Heart right ventricle (tissue), 16 donors: Measurements from ENCODE around the gene AGBL1. TPM values are rescaled to one million over a fixed set of nuclear protein-coding genes. Genes with fewer than 3 reads are reported as not detected.

Source experiments
- ATAC-seq, 8 donors: fragments of 200-7000 bp; cut with Tn5 transposase; one replicate each; pipeline ENCODE4 v1.9.1; 2020; ENCODE audit warnings: mild to moderate bottlenecking in 8 of 8, moderate library complexity in 8 of 8, moderate number of reproducible peaks in 1 of 8
- DNase-seq, 2 donors: peaks; one replicate each; pipeline ENCODE4 v3.0.0-alpha.2; 2020
- H3K27ac ChIP-seq, 10 donors: fragments of 200-600 bp; sonication (generic) in 2 of 10; one replicate each; pipeline versions ENCODE4 v1.5.0 to v1.8.0; 2020 to 2022; ENCODE audit warnings: mild to moderate bottlenecking in 3 of 10
- H3K27me3 ChIP-seq, 7 donors: fragments of 200-600 bp; one replicate each; pipeline ENCODE4 v1.8.0; 2021 to 2022; ENCODE audit warnings: mild to moderate bottlenecking in 2 of 7
- H3K36me3 ChIP-seq, 9 donors: fragments of 200-600 bp; sonication (generic) in 1 of 9; one replicate each; pipeline versions ENCODE4 v1.5.0 to v1.8.0; 2020 to 2022; ENCODE audit warnings: mild to moderate bottlenecking in 2 of 9
- H3K4me1 ChIP-seq, 9 donors: fragments of 200-600 bp; sonication (generic) in 1 of 9; one replicate each; pipeline versions ENCODE4 v1.5.0 to v1.8.0; 2020 to 2022; ENCODE audit warnings: mild to moderate bottlenecking in 4 of 9
- H3K4me3 ChIP-seq, 10 donors: fragments of 200-600 bp; sonication (generic) in 2 of 10; one replicate each; pipeline versions ENCODE4 v1.5.0 to v1.8.0; 2020 to 2022; ENCODE audit warnings: mild to moderate bottlenecking in 7 of 10, moderate library complexity in 2 of 10
- H3K9me3 ChIP-seq, 11 donors: fragments of 200-600 bp in 10 of 11; sonication (generic) in 2 of 11; one replicate each; pipeline versions ENCODE4 v1.5.0 to v1.8.0; 2013 to 2022; ENCODE audit warnings: mild to moderate bottlenecking in 2 of 11, control low read depth in 1 of 11, moderate library complexity in 1 of 11
- WGBS, 2 donors: extraction: QIAGEN DNeasy Blood & Tissue Kit; methylation state at CpG; one replicate each; pipeline ENCODE4 v1.1.7; 2013; ENCODE audit warnings: inconsistent platforms in 1 of 2; 5-methylcytosine and 5-hydroxymethylcytosine counted together
- intact Hi-C, 10 donors: fragments of 100-400 bp; cut with DNase I; formaldehyde crosslinking; loops; one replicate each; pipeline versions ENCODE4 v1.11.1 to v1.14.2; 2022
- polyA plus RNA-seq, 2 donors: library from polyadenylated mRNA; stranded (reverse); fragments of 200-250 nt; gene quantifications; one replicate each; pipeline ENCODE4 v1.2.3, GENCODE V29; 2013
- total RNA-seq, 10 donors: library from RNA; stranded (reverse); fragmentation: NEBNext Ultra II Directional in 3 of 10; extraction: Animal tissue kit (Norgen Biotek cat#: 25700) in 3 of 10; gene quantifications; one replicate each; pipeline versions ENCODE4 v1.2.1 to v1.2.4, GENCODE V29; 2021 to 2023
- TF ChIP-seq, protein P1 (sequence below), 9 donors: fragments of 200-600 bp; sonication (generic) in 2 of 9; IDR thresholded peaks; one replicate each; pipeline versions ENCODE4 v1.5.0 to v1.8.0; 2021 to 2022; ENCODE audit warnings: antibody characterized with exemption in 9 of 9, mild to moderate bottlenecking in 5 of 9, moderate library complexity in 1 of 9
- donor health status: Arrhythmogenic right ventricular cardiomyopathy.
- donor health status: ischemic (EF 13 %, LVEDD 7.1; RV severe dilation, severe dysfunction).
- donor health status: healthy with polysubstance abuse.
- donor health status: DM: no; HTN: yes; CAD: no.
- donor health status: DM: no; HTN: no; CAD: no.
- donor health status: ischemic (EF 25% LVEDD 6.9; RV normal size, moderate dysfunction).
- donor health status: ischemic (EF 25% LVEDD 5.7; RV mildly dilated, moderate dysfunction).
- donor health status: healthy.
- donor health status: DM: yes; HTN: yes; CAD: no.
- donor health status: Ischemic cardiomyopathy.
- donor health status: ischemic (EF 35%, LVEDD 5.7; RV mildly dilated, moderate dysfunction).
- donor health status: nonischemic (EF 11% LVEDD 7.7; RV severe dilation, severe dysfunction).
- donor health status: DM: yes; HTN: yes; CAD: no.
- donor health status: PGD.
- donor health status: ischemic (EF 29% LVEDD 5.4; RV normal size, mild dysfunction).
- donor health status: nonischemic (EF 23%, LVEDD 6.1; RV moderate dilation, normal function).

The AGBL1 gene
- total and polyA plus RNA-seq, 12 donors, result 0.02 to 0.13 (median 0.09) TPM; not detected in 7

DNA sequence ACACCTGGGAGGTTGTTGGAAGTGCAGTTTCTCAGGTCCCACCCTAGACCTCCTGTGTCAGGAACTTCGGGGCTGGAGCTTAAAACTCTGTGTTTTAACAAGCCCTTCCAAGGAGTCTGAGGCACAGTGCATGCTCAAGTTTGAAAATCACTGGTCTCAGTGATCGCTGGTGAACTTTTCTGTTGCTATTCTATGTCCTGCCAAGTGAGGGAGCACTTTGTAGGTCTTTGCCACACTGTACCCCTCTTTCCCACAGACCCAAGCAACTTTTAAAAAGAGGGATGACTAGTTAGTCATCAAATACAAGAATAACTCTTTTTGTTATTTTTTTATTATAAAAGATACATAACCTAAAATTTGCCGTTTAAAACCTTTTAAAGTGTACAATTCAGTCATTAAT is 133.7 kb downstream of the AGBL1 start:
- intact Hi-C loops, result no loop called here
- no peak overlapping the region for H3K4me3 ChIP-seq
- no peaks in the 10 kb centered on the region for H3K36me3 ChIP-seq
- ATAC-seq (no peak), DNase-seq (no peak)
- peaks cover 0 to 42% (median 7%) of the 10 kb centered on the region in 11 donors for H3K9me3 ChIP-seq
- H3K27me3 ChIP-seq, result no peaks in the 10 kb centered on the region
- 52% methylated on average over 3 of the region's 3 CpGs for WGBS, 2 donors
- TF ChIP-seq, protein P1, sequence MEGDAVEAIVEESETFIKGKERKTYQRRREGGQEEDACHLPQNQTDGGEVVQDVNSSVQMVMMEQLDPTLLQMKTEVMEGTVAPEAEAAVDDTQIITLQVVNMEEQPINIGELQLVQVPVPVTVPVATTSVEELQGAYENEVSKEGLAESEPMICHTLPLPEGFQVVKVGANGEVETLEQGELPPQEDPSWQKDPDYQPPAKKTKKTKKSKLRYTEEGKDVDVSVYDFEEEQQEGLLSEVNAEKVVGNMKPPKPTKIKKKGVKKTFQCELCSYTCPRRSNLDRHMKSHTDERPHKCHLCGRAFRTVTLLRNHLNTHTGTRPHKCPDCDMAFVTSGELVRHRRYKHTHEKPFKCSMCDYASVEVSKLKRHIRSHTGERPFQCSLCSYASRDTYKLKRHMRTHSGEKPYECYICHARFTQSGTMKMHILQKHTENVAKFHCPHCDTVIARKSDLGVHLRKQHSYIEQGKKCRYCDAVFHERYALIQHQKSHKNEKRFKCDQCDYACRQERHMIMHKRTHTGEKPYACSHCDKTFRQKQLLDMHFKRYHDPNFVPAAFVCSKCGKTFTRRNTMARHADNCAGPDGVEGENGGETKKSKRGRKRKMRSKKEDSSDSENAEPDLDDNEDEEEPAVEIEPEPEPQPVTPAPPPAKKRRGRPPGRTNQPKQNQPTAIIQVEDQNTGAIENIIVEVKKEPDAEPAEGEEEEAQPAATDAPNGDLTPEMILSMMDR (IDR thresholded peaks at IDR 0.05), result no peak
- H3K27ac ChIP-seq, result no peak overlapping the region
- no peaks in the 10 kb centered on the region for H3K4me1 ChIP-seq

DNA sequence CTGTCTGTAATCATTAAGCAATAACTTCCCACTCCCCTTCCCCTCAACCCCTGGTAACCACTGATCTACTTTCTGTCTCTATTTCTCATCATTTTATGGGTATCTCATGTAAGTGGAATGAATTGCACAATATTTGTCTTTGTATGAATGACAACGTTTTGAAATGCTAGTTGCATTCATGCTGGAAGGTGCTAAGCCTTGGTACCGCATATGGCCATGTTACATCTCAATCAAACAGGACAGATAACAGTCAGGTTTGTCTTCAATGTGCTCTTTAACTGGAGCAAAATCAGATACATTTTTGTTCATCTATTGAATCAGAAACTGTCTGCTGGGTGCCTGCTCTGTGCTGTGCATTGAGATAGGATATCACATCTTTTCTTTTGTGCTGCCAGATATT is 134.2 kb downstream of the AGBL1 start:
- Histone ChIP-seq H3K4me3 (no peak overlapping the region), H3K9me3 (peaks cover 0 to 47% (median 9%) of the 10 kb centered on the region in 11 donors), H3K4me1 (no peaks in the 10 kb centered on the region), H3K36me3 (no peaks in the 10 kb centered on the region), H3K27me3 (no peaks in the 10 kb centered on the region), H3K27ac (no peak overlapping the region)
- 67% methylated on average over 2 of the region's 2 CpGs for WGBS, 2 donors
- intact Hi-C loops, result no loop called here
- DNase-seq (no peak), ATAC-seq (no peak)
- TF ChIP-seq, protein P1 (IDR thresholded peaks at IDR 0.05), result no peak

DNA sequence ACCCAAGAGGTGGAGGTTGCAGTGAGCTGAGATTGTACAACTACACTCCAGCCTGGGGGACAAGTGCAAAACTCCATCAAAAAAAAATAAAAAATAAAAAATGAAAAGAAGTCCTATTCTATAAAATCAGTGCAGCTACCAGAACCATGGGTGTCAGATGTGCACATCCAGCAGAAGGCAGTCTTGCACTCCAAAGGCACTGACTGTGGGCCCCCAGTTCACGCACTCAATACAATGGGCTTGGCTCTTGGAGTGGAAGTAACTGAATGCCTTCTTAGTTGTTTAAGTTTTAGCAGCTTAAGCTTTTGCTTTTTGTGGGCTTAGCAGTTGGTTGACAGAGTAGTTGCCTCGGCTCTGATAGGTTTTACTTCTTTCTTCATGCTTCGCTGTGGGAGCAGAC is 141.4 kb downstream of the AGBL1 start:
- WGBS, 2 donors, result 83 to 84% methylated on average over 3 of the region's 3 CpGs
- intact Hi-C loops, result no loop called here
- Histone ChIP-seq H3K36me3 (no peaks in the 10 kb centered on the region), H3K4me3 (no peak overlapping the region), H3K27me3 (peaks cover 0 to 12% (median 0%) of the 10 kb centered on the region in 7 donors), H3K9me3 (peaks cover 0 to 26% (median 8%) of the 10 kb centered on the region in 11 donors), H3K27ac (no peak overlapping the region), H3K4me1 (no peaks in the 10 kb centered on the region)
- no peak for DNase-seq
- no peak for ATAC-seq
- TF ChIP-seq, protein P1 (IDR thresholded peaks at IDR 0.05), result no peak

DNA sequence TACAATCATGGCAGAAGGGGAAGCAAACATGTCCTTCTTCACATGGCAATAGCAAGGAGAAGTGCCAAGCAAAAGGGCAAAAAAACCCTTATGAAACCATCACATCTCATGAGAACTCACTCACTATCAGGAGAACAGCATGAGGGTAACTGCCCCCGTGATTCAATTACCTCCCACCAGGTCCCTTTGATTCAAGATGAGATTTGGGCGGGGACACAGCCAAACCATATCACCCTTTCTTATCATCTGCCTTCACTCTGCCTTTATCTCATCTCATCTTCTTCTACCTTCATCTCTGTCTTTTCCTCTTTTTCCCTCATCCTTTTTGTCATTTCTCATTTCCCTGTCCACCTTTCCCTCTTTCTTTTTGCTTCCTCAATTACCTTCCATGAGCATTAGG is 149.6 kb downstream of the AGBL1 start:
- no peaks in the 10 kb centered on the region for H3K9me3 ChIP-seq
- TF ChIP-seq, protein P1 (IDR thresholded peaks at IDR 0.05), result no peak
- H3K4me1 ChIP-seq, result peaks cover 0 to 6% (median 0%) of the 10 kb centered on the region in 9 donors
- no peak overlapping the region for H3K4me3 ChIP-seq
- 39% methylated on average over 2 of the region's 2 CpGs for WGBS, 2 donors
- H3K27ac ChIP-seq, result no peak overlapping the region
- no peaks in the 10 kb centered on the region for H3K36me3 ChIP-seq
- DNase-seq, result no peak
- intact Hi-C loops, result no loop called here
- ATAC-seq, result no peak
- peaks cover 0 to 67% (median 33%) of the 10 kb centered on the region in 7 donors for H3K27me3 ChIP-seq
